IPS-15b (cell line): Measurements from ENCODE around the gene ZNF718.
"Not testable (repeated sequence)": the region's sequence is repeated elsewhere in the genome, so short reads cannot be mapped to it uniquely, and the experiment has no call there.

Experiments
- H3K27me3 ChIP-seq: one replicate; pipeline ENCODE4 v1.6.1; 2013; ENCODE audit warnings: low read length; ENCODE audit not compliant: control insufficient read depth, insufficient read depth
- H3K36me3 ChIP-seq: one replicate; pipeline ENCODE4 v1.6.1; 2013; ENCODE audit warnings: low read length; ENCODE audit not compliant: control insufficient read depth, insufficient read depth
- H3K4me1 ChIP-seq: one replicate; pipeline ENCODE4 v1.6.1; 2013; ENCODE audit warnings: mild to moderate bottlenecking, low read length; ENCODE audit not compliant: control insufficient read depth, insufficient read depth
- H3K4me3 ChIP-seq: one replicate; pipeline ENCODE4 v1.5.1; 2013; ENCODE audit warnings: low read depth, low read length
- H3K9ac ChIP-seq: one replicate; pipeline ENCODE4 v1.6.1; 2013; ENCODE audit warnings: low read depth, mild to moderate bottlenecking, low read length
- H3K9me3 ChIP-seq: one replicate; pipeline ENCODE4 v1.6.1; 2013; ENCODE audit warnings: mild to moderate bottlenecking, low read length; ENCODE audit not compliant: control insufficient read depth, insufficient read depth

Gene ZNF718

DNA sequence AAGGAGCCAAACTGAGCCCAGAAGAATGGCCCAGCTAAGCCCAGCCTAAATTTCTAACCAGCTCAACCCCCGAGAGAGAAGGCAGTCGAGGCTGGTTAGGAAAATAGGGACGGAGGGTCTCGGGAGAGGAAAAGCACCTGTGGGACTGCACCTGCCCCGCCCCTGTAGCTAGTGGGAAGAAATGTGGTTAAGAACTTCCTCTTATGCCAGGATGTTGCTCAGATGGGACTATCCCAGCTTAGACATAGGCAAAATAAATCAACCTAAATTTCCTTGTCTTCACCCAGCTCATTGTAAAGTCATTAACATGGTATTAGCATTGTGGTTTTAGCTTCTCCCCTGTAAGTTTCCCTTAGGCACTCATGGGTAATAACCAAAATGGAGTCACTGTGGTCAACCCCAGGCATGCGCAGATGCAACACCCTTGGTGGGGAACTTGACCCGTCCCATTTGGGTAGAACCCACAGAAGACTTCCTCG is 86.8 kb downstream of the ZNF718 start:
- H3K36me3 ChIP-seq = no peaks in the 10 kb centered on the region
- H3K9me3 ChIP-seq = no peaks in the 10 kb centered on the region
- peaks cover 4% of the 10 kb centered on the region for H3K4me1 ChIP-seq
- no peaks in the 10 kb centered on the region for H3K27me3 ChIP-seq
- H3K4me3 ChIP-seq = no peak overlapping the region
- no peak overlapping the region for H3K9ac ChIP-seq

DNA sequence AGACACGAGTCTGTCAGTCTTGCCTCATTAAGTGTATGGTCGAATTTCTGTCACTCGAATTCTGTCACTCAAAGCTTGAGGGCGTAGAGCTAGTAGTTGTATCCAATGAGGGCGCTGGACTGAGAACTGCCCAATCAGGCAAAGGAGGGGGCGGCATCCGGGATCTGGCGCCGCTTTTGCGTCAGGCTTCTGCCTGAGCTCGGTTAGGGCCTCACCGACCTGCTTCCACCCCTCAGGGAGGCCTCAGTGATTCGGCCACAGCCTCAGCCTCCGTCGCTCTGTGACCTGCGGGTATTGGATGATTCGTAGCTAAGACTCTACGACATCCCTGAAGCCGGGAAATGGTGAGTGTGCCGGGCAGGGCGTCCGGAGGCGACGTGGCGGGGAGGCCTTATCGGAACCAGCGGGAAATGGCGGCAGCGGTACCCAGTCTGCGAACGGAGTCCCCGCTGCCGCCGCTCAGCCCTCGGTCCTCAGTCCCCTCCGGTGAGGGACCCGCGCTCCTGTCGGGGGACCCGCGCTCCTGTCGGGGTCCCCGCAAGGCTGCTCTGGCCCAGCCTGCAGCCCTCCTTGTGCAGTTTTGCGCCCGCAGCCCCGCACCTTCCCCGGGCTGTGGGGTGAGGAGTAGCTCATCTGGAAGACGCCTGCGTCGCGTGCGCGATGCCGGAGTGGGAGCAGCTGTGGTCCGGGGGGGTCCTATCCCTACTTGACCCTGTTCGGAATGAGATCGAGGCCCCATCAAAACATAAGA is 88.3 kb downstream of the ZNF718 start:
- peak overlapping the region; percentile 75 for H3K4me3 ChIP-seq
- H3K27me3 ChIP-seq = no peaks in the 10 kb centered on the region
- peaks cover 4% of the 10 kb centered on the region for H3K4me1 ChIP-seq
- peak overlapping the region; percentile 77 for H3K9ac ChIP-seq
- no peaks in the 10 kb centered on the region for H3K36me3 ChIP-seq
- H3K9me3 ChIP-seq = no peaks in the 10 kb centered on the region

DNA sequence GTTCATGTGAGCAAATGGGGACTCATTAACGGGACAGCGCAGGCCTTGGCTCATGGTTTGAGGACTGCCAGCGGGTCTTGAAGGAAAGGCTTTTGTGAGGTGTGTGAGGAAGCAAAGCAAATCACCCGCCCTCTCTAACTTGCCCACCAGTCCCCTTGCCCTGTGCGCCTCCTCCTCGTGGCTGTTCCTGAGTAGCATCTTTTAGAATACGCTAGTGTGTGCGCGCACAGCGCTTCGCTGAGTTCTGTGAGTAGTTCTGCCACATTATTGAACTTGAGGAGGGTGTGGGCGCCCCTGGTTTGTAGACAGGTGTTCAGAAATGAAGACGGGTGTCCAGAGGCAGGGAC is 88.9 kb downstream of the ZNF718 start:
- peak overlapping the region; percentile 77 for H3K9ac ChIP-seq
- H3K9me3 ChIP-seq, H3K4me1 ChIP-seq, H3K27me3 ChIP-seq, H3K36me3 ChIP-seq: not testable (repeated sequence)
- peak overlapping the region; percentile 75 for H3K4me3 ChIP-seq
